Putamen (tissue), 1 donor: Measurements from ENCODE around the gene NQO2.
A peak's percentile ranks its signal among the peaks of the same experiment; 100 is the strongest.
"Not testable (repeated sequence)": the region's sequence is repeated elsewhere in the genome, so short reads cannot be mapped to it uniquely, and the experiment has no call there.

Source experiments
- DNase-seq: peaks from one replicate; pipeline ENCODE4 v3.0.0-alpha.2; 2016; ENCODE audit warnings: low spot score

NQO2 gene

DNA sequence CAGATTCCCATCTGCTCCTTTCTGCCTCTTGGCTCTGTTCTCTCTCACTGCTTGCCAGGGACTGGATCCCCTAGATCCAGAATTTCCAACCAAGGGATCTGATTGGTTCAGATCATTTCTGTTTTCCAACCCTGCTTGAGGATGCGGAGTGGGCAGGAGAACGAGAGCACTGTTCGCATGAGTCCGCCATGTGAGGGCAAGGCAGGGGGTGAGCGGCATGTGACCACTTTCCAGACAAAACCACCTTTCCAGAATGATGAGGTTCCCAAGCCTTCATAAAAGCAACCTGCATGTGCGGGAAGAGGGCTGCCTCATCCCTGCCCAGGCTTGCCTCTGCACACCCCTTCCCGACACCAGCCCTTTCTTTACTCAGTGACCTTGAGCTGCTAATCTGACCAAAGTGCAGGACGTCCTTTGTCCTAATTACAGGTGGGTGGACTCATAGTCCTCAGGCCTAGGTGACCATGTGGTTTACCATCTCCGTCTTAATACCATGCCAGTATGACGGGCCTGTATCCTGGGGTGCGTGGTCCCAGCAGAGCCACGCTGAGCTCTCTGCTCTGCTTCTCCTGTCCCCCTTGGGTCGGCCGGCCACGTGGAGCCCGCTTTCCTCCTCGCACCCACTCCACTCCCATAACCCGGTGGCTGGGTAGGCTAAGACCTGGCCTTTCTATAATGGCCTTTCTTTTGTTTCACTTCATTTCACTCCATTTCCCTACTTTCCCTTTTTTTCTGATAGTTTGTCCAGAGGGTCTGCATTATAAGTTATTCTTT lies 14.4 kb downstream of the NQO2 start:
- no peak for DNase-seq

GRCh38 chr6:3014675-3015066 lies 15.0 kb downstream of the NQO2 start:
- DNase-seq: no peak

DNA sequence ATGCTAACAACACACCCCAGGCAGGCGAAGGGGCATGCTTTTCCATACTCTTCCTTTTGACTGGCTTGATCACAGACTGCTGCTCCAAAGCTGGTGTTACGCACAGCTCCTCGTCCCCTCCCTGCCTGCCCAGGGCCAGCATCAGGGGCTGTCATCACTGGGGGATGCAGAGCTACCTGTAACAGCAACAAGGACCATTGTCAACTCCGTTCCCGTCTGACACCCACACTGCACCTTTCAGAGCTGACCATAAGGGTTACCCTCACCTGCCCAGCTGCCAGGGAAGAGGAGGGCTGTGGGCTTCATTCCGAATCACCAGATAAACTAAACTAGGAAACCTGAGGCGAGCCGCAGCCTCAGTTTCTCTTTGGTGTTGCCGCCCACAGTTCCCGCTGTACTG lies 15.4 kb downstream of the NQO2 start:
- DNase-seq: no peak

DNA sequence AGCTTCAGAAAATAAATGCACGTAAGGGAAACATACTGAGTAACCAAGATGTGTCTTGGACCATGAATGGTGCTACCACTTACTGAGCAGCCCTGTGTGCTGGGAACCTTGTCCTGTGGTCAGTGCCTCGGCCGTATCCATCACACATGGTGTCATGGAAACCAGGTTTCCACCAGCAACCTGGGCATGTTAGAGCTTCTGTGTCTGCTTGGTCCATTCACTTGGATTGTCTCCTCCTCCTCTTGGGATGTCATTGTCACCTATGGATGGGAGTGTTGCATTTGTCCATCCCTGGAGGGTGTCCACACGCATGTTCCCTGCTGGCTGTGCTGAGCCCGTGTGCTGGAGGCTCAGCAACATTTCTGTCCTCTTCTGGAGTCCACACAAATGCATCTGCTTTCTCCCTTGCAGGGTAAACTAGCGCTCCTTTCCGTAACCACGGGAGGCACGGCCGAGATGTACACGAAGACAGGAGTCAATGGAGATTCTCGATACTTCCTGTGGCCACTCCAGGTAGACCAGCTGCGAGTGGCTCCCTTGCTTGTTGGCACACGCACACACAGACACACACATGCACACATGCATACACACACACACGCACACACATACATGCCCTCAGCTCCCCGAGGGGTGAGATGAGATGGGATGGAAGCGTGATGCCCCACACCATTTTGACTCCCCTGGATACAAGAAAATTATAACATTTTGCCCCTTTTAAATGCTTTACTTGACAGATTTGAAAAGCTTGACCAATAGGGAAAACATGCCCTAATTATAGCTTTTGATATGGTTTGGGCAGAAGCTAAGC lies 17.0 kb downstream of the NQO2 start:
- no peak for DNase-seq

GRCh38 chr6:3017304-3017703 lies 17.6 kb downstream of the NQO2 start:
- no peak for DNase-seq

GRCh38 chr6:3019065-3019464 lies 19.4 kb downstream of the NQO2 start:
- DNase-seq: no peak

DNA sequence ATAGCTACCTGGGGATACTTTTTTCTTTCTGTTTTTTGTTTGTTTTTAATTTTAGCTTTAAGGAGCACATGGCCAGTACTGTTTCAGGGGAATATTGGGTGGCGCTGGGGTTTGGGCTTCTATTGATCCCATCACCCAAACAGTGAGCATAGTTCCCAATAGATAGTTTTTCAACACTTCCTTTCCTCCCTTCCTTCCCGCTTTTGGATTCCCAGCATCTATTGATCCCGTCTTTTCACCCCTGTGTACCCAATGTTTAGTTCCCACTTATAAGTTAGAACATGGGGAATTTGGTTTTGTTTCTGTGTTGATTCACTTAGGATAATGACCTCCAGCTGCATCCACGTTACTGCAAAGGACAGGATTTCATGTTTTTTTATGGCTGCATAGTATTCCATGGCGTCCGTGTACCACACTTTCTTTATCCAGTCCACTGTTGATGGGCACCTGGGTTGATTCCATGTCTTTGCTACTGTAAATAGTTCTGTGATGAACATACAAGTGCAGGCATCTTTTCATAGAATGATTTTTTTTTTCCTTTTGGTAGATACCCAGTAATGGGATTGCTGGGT lies 20.1 kb downstream of the NQO2 start:
- no peak for DNase-seq

DNA sequence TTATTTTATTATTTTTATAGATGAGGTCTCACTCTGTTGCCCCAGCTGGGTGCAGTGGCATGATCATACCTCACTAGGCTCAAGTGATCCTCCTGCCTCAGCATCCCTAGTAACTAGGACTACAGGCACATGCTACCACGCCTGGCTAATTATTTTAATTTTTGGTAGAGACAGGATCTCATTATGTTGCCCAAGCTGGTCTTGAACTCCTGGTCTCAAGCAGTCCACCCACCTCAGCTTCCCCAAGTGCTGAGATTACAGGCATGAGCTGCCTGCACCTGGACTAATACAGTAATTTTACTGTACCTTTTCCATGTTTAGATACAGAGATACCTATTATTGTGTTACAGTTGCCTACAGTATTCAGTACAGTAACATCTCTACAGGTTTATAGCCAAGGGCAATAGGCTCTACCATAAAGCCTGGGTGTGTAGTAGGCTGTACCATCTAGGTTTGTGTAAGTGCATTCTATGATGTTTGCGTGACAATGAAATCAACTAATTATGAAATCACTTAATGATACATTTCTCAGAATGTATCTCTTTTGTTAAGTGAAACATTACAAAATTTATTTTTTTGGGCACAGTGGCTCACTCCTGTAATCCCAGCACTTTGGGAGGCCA lies 21.4 kb downstream of the NQO2 start:
- DNase-seq: not testable (repeated sequence)

DNA sequence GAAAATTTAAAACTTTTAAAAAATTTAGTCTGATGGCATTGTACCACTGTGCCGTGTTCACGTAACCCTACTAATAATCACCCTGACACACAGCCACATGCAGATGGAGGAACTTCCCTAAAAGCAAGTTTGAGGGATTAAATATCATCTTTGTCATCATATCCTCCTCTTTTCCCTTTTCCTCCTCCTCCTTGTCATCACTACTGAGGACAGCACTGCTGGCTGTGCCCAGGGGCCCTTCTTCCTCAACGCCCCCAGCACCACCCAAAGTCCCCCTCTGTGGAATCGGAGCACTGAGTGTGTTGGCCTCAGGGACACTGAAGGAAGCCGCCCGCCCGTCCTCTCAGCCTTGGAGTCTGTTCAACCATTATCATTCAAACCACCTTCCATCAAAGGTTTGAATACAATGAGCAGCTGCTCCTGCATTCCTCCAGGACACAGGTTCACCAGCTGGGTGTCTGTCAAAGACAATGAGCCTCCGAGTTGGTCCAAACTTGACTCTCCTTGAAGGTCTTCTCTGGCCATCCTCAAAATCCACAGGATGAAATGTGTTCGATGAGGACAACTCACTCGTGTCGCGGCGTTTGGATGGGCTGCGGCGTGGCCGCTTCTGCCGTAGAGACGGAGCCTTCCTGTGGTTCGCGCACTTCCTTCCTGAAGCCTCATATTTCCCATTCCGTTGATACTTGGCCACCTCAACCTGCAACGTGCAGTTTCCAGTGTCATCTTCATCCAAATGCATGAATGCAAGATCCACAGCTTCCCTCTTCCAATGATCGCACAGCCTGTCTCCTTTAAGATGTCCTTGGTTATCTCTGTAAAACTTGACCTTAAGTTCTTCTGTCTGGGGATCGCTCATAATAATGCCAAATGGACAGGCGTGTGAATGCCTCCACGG lies 23.3 kb downstream of the NQO2 start:
- no peak for DNase-seq

DNA sequence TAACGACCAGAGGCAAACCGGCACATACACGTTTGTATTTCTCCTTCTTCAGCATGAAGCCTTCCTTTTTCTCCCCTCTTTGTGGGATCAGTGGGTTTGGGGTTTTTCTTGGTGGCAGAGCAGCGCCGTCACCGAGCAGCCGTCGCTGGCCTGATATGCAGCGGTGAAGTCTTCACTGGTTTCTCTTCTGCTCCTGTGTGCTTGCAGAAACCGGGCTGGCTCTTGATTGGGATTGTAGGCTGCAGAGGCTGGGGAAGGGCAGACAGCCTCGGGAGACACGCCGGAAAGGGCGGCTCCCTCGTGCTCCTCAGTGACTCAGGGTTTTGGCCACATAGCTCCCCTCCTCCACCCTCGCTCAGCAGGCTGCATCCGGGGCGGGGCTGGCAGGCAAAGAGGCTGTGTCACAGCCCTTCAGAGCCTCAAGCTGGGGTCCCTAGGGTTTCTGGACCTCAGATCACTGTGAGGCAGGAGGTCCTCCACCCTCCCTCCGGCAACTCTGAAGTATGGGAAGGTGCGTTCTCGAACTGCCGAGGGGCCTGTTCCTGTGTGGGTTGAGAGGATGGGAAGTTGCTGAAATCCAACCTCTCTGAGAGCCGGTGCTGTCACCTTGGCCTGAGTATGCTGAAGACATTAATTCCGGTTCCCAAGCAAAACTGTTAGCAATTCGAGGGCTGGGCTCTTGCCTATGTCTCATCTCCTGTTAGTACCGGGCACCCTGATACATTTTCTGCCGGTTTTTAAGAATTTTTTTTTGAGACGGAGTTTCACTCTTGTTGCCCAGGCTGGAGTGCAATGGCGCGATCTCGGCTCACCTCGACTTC lies 24.2 kb downstream of the NQO2 start:
- DNase-seq: peak; percentile 37

DNA sequence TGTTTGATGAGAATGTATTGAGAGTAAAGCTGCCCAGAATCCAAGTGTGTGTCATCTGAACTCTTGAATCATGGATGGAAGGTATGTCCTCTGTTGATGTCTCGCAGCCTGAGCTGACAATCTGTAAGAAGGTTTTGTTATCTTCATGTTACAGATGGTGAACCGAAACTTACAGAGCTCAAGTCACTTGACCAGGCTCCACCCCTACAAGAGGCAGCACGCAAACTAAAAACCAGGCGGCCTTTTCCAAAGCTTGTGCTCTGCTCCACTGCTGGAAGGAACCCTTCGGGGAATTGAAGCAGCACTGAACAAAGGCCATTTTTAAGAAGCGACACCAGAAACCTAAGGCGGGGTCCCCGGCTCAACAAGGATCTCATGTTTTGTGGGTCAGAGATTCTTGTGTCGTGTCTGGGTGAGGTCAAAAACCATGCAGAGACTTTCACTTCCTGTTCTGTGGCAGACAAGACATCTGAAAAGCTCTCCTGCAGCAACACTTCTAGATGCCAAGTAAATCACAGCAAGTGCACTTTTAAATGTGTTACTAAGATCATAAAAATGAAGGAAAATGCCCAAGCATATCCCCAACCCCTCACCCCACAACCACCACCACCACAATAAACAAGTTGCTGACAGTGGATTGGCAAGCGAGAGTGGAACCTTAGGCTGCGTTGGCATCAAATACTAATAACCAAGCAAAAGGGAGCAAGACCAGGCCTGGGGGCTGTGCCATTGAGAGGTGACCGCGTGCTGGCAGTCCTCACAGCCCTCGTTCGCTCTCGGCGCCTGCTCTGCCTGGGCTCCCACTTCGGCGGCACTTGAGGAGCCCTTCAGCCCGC lies 27.3 kb downstream of the NQO2 start:
- DNase-seq: no peak

DNA sequence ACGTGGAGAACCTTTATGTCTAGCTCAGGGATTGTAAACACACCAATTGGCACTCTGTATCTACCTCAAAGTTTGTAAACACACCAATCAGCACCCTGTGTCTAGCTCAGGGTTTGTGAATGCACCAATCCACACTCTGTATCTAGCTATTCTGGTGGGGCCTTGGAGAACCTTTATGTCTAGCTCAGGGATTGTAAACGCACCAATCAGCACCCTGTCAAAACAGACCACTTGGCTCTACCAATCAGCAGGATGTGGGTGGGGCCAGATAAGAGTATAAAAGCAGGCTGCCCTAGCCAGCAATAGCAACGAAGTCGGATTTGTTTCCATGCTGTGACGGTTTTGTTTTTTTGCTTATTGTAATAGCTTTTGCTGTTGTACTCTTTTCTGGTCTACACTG lies 28.5 kb downstream of the NQO2 start:
- DNase-seq: not testable (repeated sequence)

DNA sequence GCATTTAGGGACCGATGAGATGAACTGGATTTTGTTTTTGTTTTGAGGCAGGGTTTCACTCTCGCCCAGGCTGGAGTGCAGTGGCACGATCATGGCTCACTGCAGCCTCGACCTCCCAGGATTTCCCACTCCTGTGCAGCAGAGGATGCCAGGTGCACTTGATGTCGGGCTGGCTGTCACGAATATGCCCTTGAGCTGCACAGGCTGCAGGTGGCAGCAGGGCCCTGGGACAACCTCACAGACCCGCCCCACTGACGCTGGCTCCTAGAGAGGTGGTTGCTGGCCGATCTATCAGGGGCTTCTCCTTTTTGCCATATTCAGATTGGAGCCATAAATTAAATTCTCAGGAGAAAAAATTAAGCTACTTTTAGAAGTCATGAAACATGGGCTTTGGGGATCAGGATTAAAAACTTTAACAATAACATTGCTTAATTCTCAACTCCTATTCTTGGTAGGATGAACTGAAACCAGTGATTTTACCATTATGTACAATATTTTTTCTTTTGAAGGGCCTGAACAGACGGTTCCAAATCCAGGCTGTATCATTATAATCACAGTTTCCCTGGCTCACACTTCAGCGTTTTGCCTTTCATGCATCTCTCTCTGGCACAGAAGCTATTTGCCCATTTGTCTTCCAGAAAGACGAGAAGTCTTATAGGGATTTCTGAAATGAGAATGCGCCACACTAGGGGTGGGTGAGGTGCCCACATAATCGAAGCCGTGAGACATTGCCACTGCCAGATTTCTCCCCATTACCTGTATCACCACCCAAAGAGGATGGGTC lies 32.4 kb downstream of the NQO2 start:
- DNase-seq: no peak

GRCh38 chr6:3032986-3033385 lies 33.3 kb downstream of the NQO2 start:
- DNase-seq: no peak

DNA sequence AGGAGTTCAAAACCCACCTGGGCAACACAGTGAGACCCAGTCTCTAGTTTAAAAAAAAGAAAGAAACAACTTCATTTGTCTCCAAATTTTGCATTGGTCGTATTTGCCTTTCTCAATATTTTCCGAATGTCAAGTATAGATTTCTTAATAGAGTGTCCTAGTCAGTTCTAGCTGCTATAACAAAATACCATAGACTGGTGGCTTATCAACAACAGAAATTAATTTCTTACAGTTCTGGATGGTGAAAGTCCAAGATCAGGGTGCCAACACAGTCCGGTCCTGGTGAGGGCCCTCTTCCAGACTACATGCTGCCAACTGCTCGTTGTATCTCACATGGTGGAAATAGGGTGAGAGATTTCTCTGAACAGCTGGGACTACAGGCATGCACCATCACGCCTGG lies 34.0 kb downstream of the NQO2 start:
- DNase-seq: no peak

DNA sequence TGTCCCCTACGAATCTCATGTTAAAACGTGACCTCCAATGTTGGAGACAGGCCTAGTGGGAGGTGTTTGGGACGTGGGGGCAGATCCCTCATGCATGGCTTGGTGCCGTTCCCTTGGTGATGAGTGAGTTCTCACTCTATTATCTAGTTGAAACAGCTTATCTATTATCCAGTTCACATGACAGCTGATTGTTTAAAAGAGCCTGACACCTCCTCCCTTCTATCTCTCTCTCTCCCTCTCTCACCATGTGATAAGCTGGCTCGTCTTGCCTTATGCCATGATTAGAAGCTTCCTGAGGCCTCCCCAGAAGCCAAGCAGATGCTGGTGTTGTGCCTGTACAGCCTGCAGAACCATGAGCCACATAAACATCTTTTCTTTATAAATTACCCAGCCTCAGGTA lies 35.7 kb downstream of the NQO2 start:
- DNase-seq: no peak

DNA sequence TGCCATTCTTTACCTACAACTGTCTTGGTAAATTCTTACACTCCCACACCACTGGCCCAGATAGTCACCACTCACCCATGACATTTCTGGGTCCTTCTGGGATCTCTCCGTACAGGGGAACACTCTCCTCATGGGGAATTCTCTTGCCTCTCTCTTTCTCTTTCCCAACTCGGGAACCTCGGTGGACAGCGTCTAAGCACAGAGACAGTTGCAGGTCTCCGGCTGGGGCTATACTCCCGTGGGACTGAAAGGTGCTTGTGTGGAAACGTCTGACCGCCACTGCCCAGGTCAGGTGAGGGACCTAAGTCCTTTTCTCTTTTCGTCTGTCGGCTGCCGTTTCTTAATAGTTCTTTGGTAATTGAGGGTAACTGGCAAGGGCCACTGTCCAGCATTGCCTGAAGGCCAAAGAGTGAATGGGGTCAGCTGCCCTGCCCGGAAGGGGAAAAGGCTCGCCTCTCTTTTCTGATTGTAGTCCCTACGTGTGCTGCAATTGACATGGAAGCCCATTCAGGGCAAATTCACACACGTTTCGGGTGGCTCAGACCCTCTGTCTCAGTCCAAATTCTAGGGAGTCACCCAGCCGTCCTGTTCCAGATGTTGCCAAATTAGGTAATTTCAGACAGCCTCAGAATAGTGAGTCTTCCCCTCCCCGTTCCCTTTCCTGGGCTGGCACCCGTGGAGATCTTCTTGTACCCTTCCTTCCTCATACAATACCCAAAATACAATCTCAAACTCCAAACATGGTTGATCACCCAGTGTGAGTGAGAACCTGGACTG lies 37.4 kb downstream of the NQO2 start:
- no peak for DNase-seq
